ENCODE measurements around the gene C16orf86. TPM values are rescaled to one million over a fixed set of nuclear protein-coding genes. Genes with fewer than 3 reads are reported as not detected.

Gene C16orf86
- polyA plus RNA-seq, 3 donors, result 4.1 to 11.3 (median 4.6) TPM

DNA sequence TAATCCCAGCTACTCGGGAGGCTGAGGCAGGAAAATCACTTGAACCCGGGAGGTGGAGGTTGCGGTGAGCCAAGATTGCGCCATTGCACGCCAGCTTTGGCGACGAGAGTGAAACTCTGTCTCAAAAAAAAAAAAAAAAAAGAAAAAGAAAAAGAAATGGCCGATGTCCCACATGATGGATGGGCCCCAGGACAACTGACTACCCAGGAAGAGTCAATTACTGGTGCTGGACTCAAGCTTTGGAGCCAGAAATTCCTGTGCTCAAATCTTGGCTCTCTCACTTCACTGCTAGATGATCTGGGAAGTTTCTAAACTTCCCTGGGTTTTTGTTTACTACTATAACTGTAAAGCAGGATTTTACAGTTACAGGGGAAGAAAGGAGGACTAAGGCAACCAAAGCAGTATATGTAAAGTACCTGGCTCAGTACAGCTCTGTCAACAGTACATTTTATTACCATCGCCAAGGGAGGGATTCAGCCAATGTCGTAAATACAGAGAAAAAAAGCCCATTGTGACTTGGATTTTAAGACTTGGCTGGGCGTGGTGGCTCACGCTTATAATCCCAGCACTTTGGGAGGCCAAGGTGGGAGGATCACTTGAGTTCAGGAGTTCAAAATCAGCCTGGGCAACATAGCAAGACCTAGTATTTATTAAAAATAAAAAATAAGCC, 11.9 kb downstream of the C16orf86 start:
- intact Hi-C loops (cut with micrococcal nuclease), result loop anchor here in 1 of 2 donors (10.0 kb wide), 1 partner anchor 546 kb away; no protein-coding TSS in a partner anchor
- no peak overlapping the region for H3K27ac ChIP-seq (ENCODE audit: low read depth in 1 of 2, low read length in 2 of 2)
- H3K4me3 Mint-ChIP-seq, result no peak overlapping the region

More for the DNA sequence above, 11.9 kb downstream of the C16orf86 start:
- peaks cover 22 to 51% of the 10 kb centered on the region in 2 donors for H3K36me3 Mint-ChIP-seq
- no peak for DNase-seq
- Histone ChIP-seq H3K27me3 (ENCODE audit: control insufficient read depth in 2 of 2, insufficient read depth in 2 of 2, low read length in 2 of 2) (no peaks in the 10 kb centered on the region), H3K9ac (ENCODE audit: insufficient read depth, low read length, poor library complexity, severe bottlenecking) (no peak overlapping the region), H2AFZ (ENCODE audit: insufficient read depth, low read depth, low read length, poor library complexity, severe bottlenecking) (no peak overlapping the region), H3K4me2 (replicated peaks; ENCODE audit: extremely low read depth, low read length, poor library complexity, severe bottlenecking) (no peak overlapping the region), H3K79me2 (ENCODE audit: insufficient read depth, low read length) (no peaks in the 10 kb centered on the region), H3K4me3 (replicated peaks in 1 of 3; ENCODE audit: low read depth in 2 of 3, low read length in 3 of 3) (no peak overlapping the region), H4K20me1 (ENCODE audit: insufficient read depth, low read length) (no peaks in the 10 kb centered on the region), H3K4me1 (ENCODE audit: control insufficient read depth in 1 of 2, insufficient read depth in 2 of 2, low read length in 2 of 2) (peaks cover 10 to 12% of the 10 kb centered on the region in 2 donors), H3K9me3 (replicated peaks in 1 of 2; ENCODE audit: control insufficient read depth in 1 of 2, insufficient read depth in 1 of 2, low read length in 2 of 2) (no peaks in the 10 kb centered on the region), H3K36me3 (replicated peaks in 1 of 2; ENCODE audit: control insufficient read depth in 1 of 2, insufficient read depth in 2 of 2, low read length in 2 of 2) (peaks cover 2 to 17% of the 10 kb centered on the region in 2 donors)
- no peaks in the 10 kb centered on the region for H3K9me3 Mint-ChIP-seq
- H3K27ac Mint-ChIP-seq, result no peak overlapping the region
- TF ChIP-seq, protein P1, sequence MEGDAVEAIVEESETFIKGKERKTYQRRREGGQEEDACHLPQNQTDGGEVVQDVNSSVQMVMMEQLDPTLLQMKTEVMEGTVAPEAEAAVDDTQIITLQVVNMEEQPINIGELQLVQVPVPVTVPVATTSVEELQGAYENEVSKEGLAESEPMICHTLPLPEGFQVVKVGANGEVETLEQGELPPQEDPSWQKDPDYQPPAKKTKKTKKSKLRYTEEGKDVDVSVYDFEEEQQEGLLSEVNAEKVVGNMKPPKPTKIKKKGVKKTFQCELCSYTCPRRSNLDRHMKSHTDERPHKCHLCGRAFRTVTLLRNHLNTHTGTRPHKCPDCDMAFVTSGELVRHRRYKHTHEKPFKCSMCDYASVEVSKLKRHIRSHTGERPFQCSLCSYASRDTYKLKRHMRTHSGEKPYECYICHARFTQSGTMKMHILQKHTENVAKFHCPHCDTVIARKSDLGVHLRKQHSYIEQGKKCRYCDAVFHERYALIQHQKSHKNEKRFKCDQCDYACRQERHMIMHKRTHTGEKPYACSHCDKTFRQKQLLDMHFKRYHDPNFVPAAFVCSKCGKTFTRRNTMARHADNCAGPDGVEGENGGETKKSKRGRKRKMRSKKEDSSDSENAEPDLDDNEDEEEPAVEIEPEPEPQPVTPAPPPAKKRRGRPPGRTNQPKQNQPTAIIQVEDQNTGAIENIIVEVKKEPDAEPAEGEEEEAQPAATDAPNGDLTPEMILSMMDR (IDR thresholded peaks at IDR 0.05), result no peak
- peaks cover 15% of the 10 kb centered on the region for H3K4me1 Mint-ChIP-seq
- peaks cover 0 to 2% (median 2%) of the 10 kb centered on the region in 3 donors for H3K27me3 Mint-ChIP-seq (ENCODE audit: low read depth in 3 of 3)
- 93% methylated on average over 3 of the region's 12 CpGs for WGBS (ENCODE audit: insufficient coverage)

Data from CD14-positive monocyte (primary cell).